ENCODE data around the gene NSMF. TPM values are rescaled to one million over a fixed set of nuclear protein-coding genes. Genes with fewer than 3 reads are reported as not detected.
A peak's percentile ranks its signal among the peaks of the same experiment; 100 is the strongest.

NSMF gene
- total RNA-seq: 10 to 100 TPM; 74.1 to 74.6 TPM

GRCh38 chr9:137459152-137459600 is at the start of gene NSMF:
NSMF (minus strand) TSS chr9:137459334; CDS start chr9:137459102, 232 bp downstream.
- Mint-ChIP-seq H3K27ac (peak within 1 kb of the TSS; percentile 81), H3K9me3 (no peaks in the 10 kb centered on the region), H3K27me3 (no peaks in the 10 kb centered on the region), H3K4me3 (peak within 1 kb of the TSS; percentile 65), H3K4me1 (peaks cover 17% of the 10 kb centered on the region), H3K36me3 (peaks cover 18% of the 10 kb centered on the region)
- DNase-seq: peak; percentile 97

GRCh38 chr9:137506702-137507171 is 47.6 kb upstream of the NSMF start:
- Mint-ChIP-seq H3K27me3 (no peaks in the 10 kb centered on the region), H3K27ac (no peak overlapping the region), H3K9me3 (peaks cover 4% of the 10 kb centered on the region), H3K4me1 (no peaks in the 10 kb centered on the region), H3K36me3 (peaks cover 4% of the 10 kb centered on the region), H3K4me3 (no peak overlapping the region)
- no peak for DNase-seq

- peaks cover 4% of the 10 kb centered on the region for H3K9me3 Mint-ChIP-seq
- no peaks in the 10 kb centered on the region for H3K27me3 Mint-ChIP-seq
- H3K36me3 Mint-ChIP-seq: peaks cover 7% of the 10 kb centered on the region
- no peak overlapping the region for H3K27ac Mint-ChIP-seq
- H3K4me3 Mint-ChIP-seq: no peak overlapping the region
- H3K4me1 Mint-ChIP-seq: no peaks in the 10 kb centered on the region
- no peak for DNase-seq
Observed at GRCh38 chr9:137506274-137506673, 47.1 kb upstream of the NSMF start.

GRCh38 chr9:137505421-137506140 is 46.4 kb upstream of the NSMF start:
- H3K4me3 Mint-ChIP-seq: no peak overlapping the region
- H3K9me3 Mint-ChIP-seq: peaks cover 4% of the 10 kb centered on the region
- no peak overlapping the region for H3K27ac Mint-ChIP-seq
- no peak for DNase-seq
- no peaks in the 10 kb centered on the region for H3K27me3 Mint-ChIP-seq
- H3K4me1 Mint-ChIP-seq: no peaks in the 10 kb centered on the region
- H3K36me3 Mint-ChIP-seq: peaks cover 7% of the 10 kb centered on the region

- no peak overlapping the region for H3K4me3 Mint-ChIP-seq
- no peak for DNase-seq
- H3K9me3 Mint-ChIP-seq: peaks cover 4% of the 10 kb centered on the region
- no peaks in the 10 kb centered on the region for H3K4me1 Mint-ChIP-seq
- no peak overlapping the region for H3K27ac Mint-ChIP-seq
- no peaks in the 10 kb centered on the region for H3K27me3 Mint-ChIP-seq
- peaks cover 7% of the 10 kb centered on the region for H3K36me3 Mint-ChIP-seq
Observed at GRCh38 chr9:137504432-137504777, 45.3 kb upstream of the NSMF start.

- Mint-ChIP-seq H3K27ac (peak overlapping the region; percentile 20), H3K27me3 (no peaks in the 10 kb centered on the region), H3K36me3 (peaks cover 7% of the 10 kb centered on the region), H3K4me3 (no peak overlapping the region), H3K4me1 (no peaks in the 10 kb centered on the region), H3K9me3 (peaks cover 4% of the 10 kb centered on the region)
- no peak for DNase-seq
Observed at GRCh38 chr9:137502008-137502911, 43.1 kb upstream of the NSMF start.

GRCh38 chr9:137501457-137501856 is 42.3 kb upstream of the NSMF start:
- Mint-ChIP-seq H3K9me3 (peaks cover 4% of the 10 kb centered on the region), H3K4me3 (no peak overlapping the region), H3K36me3 (peaks cover 7% of the 10 kb centered on the region), H3K4me1 (no peaks in the 10 kb centered on the region), H3K27ac (no peak overlapping the region), H3K27me3 (no peaks in the 10 kb centered on the region)
- DNase-seq: no peak

- Mint-ChIP-seq H3K4me3 (no peak overlapping the region), H3K36me3 (peaks cover 7% of the 10 kb centered on the region), H3K27ac (no peak overlapping the region), H3K9me3 (peaks cover 4% of the 10 kb centered on the region), H3K27me3 (no peaks in the 10 kb centered on the region), H3K4me1 (no peaks in the 10 kb centered on the region)
- DNase-seq: no peak
Observed at GRCh38 chr9:137500666-137501397, 41.7 kb upstream of the NSMF start.

- Mint-ChIP-seq H3K27ac (no peak overlapping the region), H3K9me3 (peaks cover 4% of the 10 kb centered on the region), H3K36me3 (peaks cover 7% of the 10 kb centered on the region), H3K4me1 (no peaks in the 10 kb centered on the region), H3K27me3 (no peaks in the 10 kb centered on the region), H3K4me3 (no peak overlapping the region)
- no peak for DNase-seq
Observed at GRCh38 chr9:137499858-137500661, 40.9 kb upstream of the NSMF start.

GRCh38 chr9:137499416-137499815 is 40.3 kb upstream of the NSMF start:
- no peaks in the 10 kb centered on the region for H3K4me1 Mint-ChIP-seq
- no peak overlapping the region for H3K27ac Mint-ChIP-seq
- no peak overlapping the region for H3K4me3 Mint-ChIP-seq
- DNase-seq: no peak
- peaks cover 4% of the 10 kb centered on the region for H3K9me3 Mint-ChIP-seq
- H3K36me3 Mint-ChIP-seq: peaks cover 7% of the 10 kb centered on the region
- H3K27me3 Mint-ChIP-seq: no peaks in the 10 kb centered on the region

GRCh38 chr9:137498720-137499150 is 39.6 kb upstream of the NSMF start:
- H3K4me3 Mint-ChIP-seq: no peak overlapping the region
- peaks cover 4% of the 10 kb centered on the region for H3K9me3 Mint-ChIP-seq
- H3K36me3 Mint-ChIP-seq: peaks cover 7% of the 10 kb centered on the region
- no peak overlapping the region for H3K27ac Mint-ChIP-seq
- H3K4me1 Mint-ChIP-seq: no peaks in the 10 kb centered on the region
- H3K27me3 Mint-ChIP-seq: no peaks in the 10 kb centered on the region
- DNase-seq: no peak

- peaks cover 4% of the 10 kb centered on the region for H3K9me3 Mint-ChIP-seq
Observed at GRCh38 chr9:137497921-137498719, 39.0 kb upstream of the NSMF start.

GRCh38 chr9:137496601-137497375 is 37.7 kb upstream of the NSMF start:
- Mint-ChIP-seq H3K4me1 (no peaks in the 10 kb centered on the region), H3K27ac (no peak overlapping the region), H3K9me3 (no peaks in the 10 kb centered on the region), H3K36me3 (peaks cover 3% of the 10 kb centered on the region), H3K4me3 (no peak overlapping the region), H3K27me3 (no peaks in the 10 kb centered on the region)
- no peak for DNase-seq

More at GRCh38 chr9:137497921-137498719, 39.0 kb upstream of the NSMF start:
- Mint-ChIP-seq H3K4me3 (no peak overlapping the region), H3K4me1 (no peaks in the 10 kb centered on the region), H3K27me3 (no peaks in the 10 kb centered on the region), H3K27ac (no peak overlapping the region), H3K36me3 (peaks cover 7% of the 10 kb centered on the region)
- DNase-seq: no peak

All from activated naive CD8-positive, alpha-beta T cell treated with anti-CD3 and anti-CD28 coated beads for 36 hours (primary cell).